HEK293 (cell line): ENCODE results near the gene CIC.

Source experiments
- CTCF ChIP-seq: fragments of 450-650 bp; formaldehyde crosslinking; IDR thresholded peaks from 2 replicates; pipeline ENCODE4 v1.5.1; 2016; ENCODE audit warnings: missing biosample characterization, missing genetic modification characterization
- FEZF1 ChIP-seq: fragments of 450-650 bp; formaldehyde crosslinking; IDR thresholded peaks from 2 replicates; pipeline ENCODE4 v1.5.1; 2016; ENCODE audit warnings: missing biosample characterization, missing genetic modification characterization
- HIC1 ChIP-seq: fragments of 450-650 bp; formaldehyde crosslinking; IDR thresholded peaks from 2 replicates; pipeline ENCODE4 v1.5.1; 2016; ENCODE audit warnings: missing biosample characterization, missing genetic modification characterization
- MYNN ChIP-seq: fragments of 450-650 bp; formaldehyde crosslinking; IDR thresholded peaks from 2 replicates; pipeline ENCODE4 v1.5.1; 2016; ENCODE audit warnings: missing biosample characterization, missing genetic modification characterization, borderline replicate concordance
- ZBTB17 ChIP-seq: fragments of 450-650 bp; formaldehyde crosslinking; IDR thresholded peaks from 2 replicates; pipeline ENCODE4 v1.5.1; 2016; ENCODE audit warnings: missing biosample characterization, missing genetic modification characterization
- ZBTB20 ChIP-seq: fragments of 450-650 bp; formaldehyde crosslinking; IDR thresholded peaks from 2 replicates; pipeline ENCODE4 v1.5.1; 2016; ENCODE audit warnings: missing biosample characterization, missing genetic modification characterization
- ZBTB21 ChIP-seq: fragments of 450-650 bp; formaldehyde crosslinking; IDR thresholded peaks from 2 replicates; pipeline ENCODE4 v1.5.1; 2017; ENCODE audit warnings: missing biosample characterization, missing genetic modification characterization
- ZFP41 ChIP-seq: fragments of 450-650 bp; formaldehyde crosslinking; IDR thresholded peaks from 2 replicates; pipeline ENCODE4 v1.5.1; 2016; ENCODE audit warnings: missing biosample characterization, missing genetic modification characterization, borderline replicate concordance
- ZNF239 ChIP-seq: fragments of 450-650 bp; formaldehyde crosslinking; IDR thresholded peaks from 2 replicates; pipeline ENCODE4 v1.5.1; 2016; ENCODE audit warnings: missing biosample characterization, missing genetic modification characterization
- ZNF302 ChIP-seq: fragments of 450-650 bp; formaldehyde crosslinking; IDR thresholded peaks from 2 replicates; pipeline ENCODE4 v1.5.1; 2016; ENCODE audit warnings: missing biosample characterization, missing genetic modification characterization, low read depth
- ZNF404 ChIP-seq: fragments of 450-650 bp; formaldehyde crosslinking; IDR thresholded peaks from 2 replicates; pipeline ENCODE4 v1.5.1; 2017; ENCODE audit warnings: missing biosample characterization, missing genetic modification characterization
- ZNF48 ChIP-seq: fragments of 450-650 bp; formaldehyde crosslinking; IDR thresholded peaks from 2 replicates; pipeline ENCODE4 v1.5.1; 2016; ENCODE audit warnings: missing biosample characterization, missing genetic modification characterization
- ZNF558 ChIP-seq: fragments of 450-650 bp; formaldehyde crosslinking; IDR thresholded peaks from 2 replicates; pipeline ENCODE4 v1.5.1; 2016; ENCODE audit warnings: missing biosample characterization, missing genetic modification characterization

GRCh38 chr19:42226886-42227285 lies 42.2 kb upstream of the CIC start:
- no peak for TF ChIP-seq CTCF (tag by site-specific recombination)
- TF ChIP-seq ZNF404 = no peak
- no peak for TF ChIP-seq ZNF558 (tag by site-specific recombination)
- no peak for TF ChIP-seq ZNF239 (tag by site-specific recombination)
- no peak for TF ChIP-seq ZNF302
- TF ChIP-seq ZBTB21 (tag by site-specific recombination) = no peak
- peak; percentile 62 for TF ChIP-seq ZBTB17 (tag by site-specific recombination)
- TF ChIP-seq FEZF1 (tag by site-specific recombination) = no peak
- TF ChIP-seq ZNF48 (tag by site-specific recombination) = no peak
- no peak for TF ChIP-seq ZBTB20 (tag by site-specific recombination)
- TF ChIP-seq HIC1 (tag by site-specific recombination) = no peak
- no peak for TF ChIP-seq ZFP41 (tag by site-specific recombination)
- TF ChIP-seq MYNN = no peak
